IPS-18a (cell line): ENCODE results near the gene PHOX2B.

ENCODE experiments used
- H3K27ac ChIP-seq: one replicate; pipeline ENCODE4 v1.5.1; 2013; ENCODE audit warnings: low read length
- H3K27me3 ChIP-seq: one replicate; pipeline ENCODE4 v1.6.1; 2013; ENCODE audit warnings: mild to moderate bottlenecking, low read length; ENCODE audit not compliant: control insufficient read depth, insufficient read depth
- H3K36me3 ChIP-seq: one replicate; pipeline ENCODE4 v1.6.1; 2013; ENCODE audit warnings: low read depth, low read length; ENCODE audit not compliant: control insufficient read depth
- H3K4me1 ChIP-seq: one replicate; pipeline ENCODE4 v1.6.1; 2013; ENCODE audit warnings: low read depth, low read length; ENCODE audit not compliant: control insufficient read depth
- H3K4me3 ChIP-seq: one replicate; pipeline ENCODE4 v1.5.1; 2013; ENCODE audit warnings: low read length
- H3K9ac ChIP-seq: one replicate; pipeline ENCODE4 v1.6.1; 2013; ENCODE audit warnings: mild to moderate bottlenecking, low read length, moderate library complexity
- H3K9me3 ChIP-seq: one replicate; pipeline ENCODE4 v1.6.1; 2013; ENCODE audit warnings: low read depth, low read length; ENCODE audit not compliant: control insufficient read depth

PHOX2B gene

GRCh38 chr4:41701983-41702382 is 46.5 kb downstream of the PHOX2B start:
- H3K9me3 ChIP-seq = no peaks in the 10 kb centered on the region
- no peak overlapping the region for H3K4me3 ChIP-seq
- no peak overlapping the region for H3K9ac ChIP-seq
- no peak overlapping the region for H3K27ac ChIP-seq
- H3K4me1 ChIP-seq = no peaks in the 10 kb centered on the region
- H3K36me3 ChIP-seq = no peaks in the 10 kb centered on the region
- no peaks in the 10 kb centered on the region for H3K27me3 ChIP-seq

GRCh38 chr4:41696763-41697162 is 51.8 kb downstream of the PHOX2B start:
- Histone ChIP-seq H3K27me3 (no peaks in the 10 kb centered on the region), H3K4me1 (no peaks in the 10 kb centered on the region), H3K27ac (no peak overlapping the region), H3K4me3 (no peak overlapping the region), H3K9ac (no peak overlapping the region), H3K9me3 (no peaks in the 10 kb centered on the region), H3K36me3 (no peaks in the 10 kb centered on the region)

GRCh38 chr4:41696131-41696530 is 52.4 kb downstream of the PHOX2B start:
- Histone ChIP-seq H3K4me3 (no peak overlapping the region), H3K4me1 (no peaks in the 10 kb centered on the region), H3K9me3 (no peaks in the 10 kb centered on the region), H3K27me3 (no peaks in the 10 kb centered on the region), H3K27ac (no peak overlapping the region), H3K9ac (no peak overlapping the region), H3K36me3 (no peaks in the 10 kb centered on the region)
